ENCODE measurements around the gene RNPC3.

- TF ChIP-seq, protein P1, sequence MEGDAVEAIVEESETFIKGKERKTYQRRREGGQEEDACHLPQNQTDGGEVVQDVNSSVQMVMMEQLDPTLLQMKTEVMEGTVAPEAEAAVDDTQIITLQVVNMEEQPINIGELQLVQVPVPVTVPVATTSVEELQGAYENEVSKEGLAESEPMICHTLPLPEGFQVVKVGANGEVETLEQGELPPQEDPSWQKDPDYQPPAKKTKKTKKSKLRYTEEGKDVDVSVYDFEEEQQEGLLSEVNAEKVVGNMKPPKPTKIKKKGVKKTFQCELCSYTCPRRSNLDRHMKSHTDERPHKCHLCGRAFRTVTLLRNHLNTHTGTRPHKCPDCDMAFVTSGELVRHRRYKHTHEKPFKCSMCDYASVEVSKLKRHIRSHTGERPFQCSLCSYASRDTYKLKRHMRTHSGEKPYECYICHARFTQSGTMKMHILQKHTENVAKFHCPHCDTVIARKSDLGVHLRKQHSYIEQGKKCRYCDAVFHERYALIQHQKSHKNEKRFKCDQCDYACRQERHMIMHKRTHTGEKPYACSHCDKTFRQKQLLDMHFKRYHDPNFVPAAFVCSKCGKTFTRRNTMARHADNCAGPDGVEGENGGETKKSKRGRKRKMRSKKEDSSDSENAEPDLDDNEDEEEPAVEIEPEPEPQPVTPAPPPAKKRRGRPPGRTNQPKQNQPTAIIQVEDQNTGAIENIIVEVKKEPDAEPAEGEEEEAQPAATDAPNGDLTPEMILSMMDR (conservative IDR thresholded peaks at IDR 0.05; ENCODE audit: low read depth, low read length), result no peak
- no peak for TF ChIP-seq EZH2 (IDR thresholded peaks at IDR 0.05; ENCODE audit: borderline replicate concordance, low read depth, low read length, poor library complexity, severe bottlenecking)
Observed at GRCh38 chr1:103489935-103490334, 35.6 kb upstream of the RNPC3 start.

All from A673 (cell line).